ENCODE results near the gene C2CD4A. TPM values are rescaled to one million over a fixed set of nuclear protein-coding genes. Genes with fewer than 3 reads are reported as not detected.

Gene C2CD4A
- total and polyA plus RNA-seq, 2 of the 4 experiments (the other 2 are of a cell fraction) = not detected

- Histone ChIP-seq H4K8ac (ENCODE audit: low read depth in 2 of 2, low read length in 2 of 2) (no peak overlapping the region), H3K27me3 (ENCODE audit: control insufficient read depth, insufficient read depth, low read length) (peaks cover 9% of the 10 kb centered on the region), H3K9me3 (ENCODE audit: control insufficient read depth, insufficient read depth, low read length) (no peaks in the 10 kb centered on the region), H3K27ac (ENCODE audit: insufficient read depth, low read length) (no peak overlapping the region), H3K14ac (replicated peaks; ENCODE audit: low read depth, low read length) (no peak overlapping the region), H3K9me1 (ENCODE audit: insufficient read depth, low read length) (no peaks in the 10 kb centered on the region), H2BK5ac (ENCODE audit: low read depth, low read length, poor library complexity, severe bottlenecking) (no peak overlapping the region), H3K4me3 (ENCODE audit: insufficient read depth, low read depth, low read length) (no peak overlapping the region), H3K4me1 (ENCODE audit: control insufficient read depth, insufficient read depth, low read length) (no peaks in the 10 kb centered on the region), H4K91ac (ENCODE audit: insufficient read depth, low read depth, low read length) (no peak overlapping the region), H3K4ac (ENCODE audit: low read depth, low read length) (no peak overlapping the region), H2AK9ac (replicated peaks; ENCODE audit: low read depth, low read length, poor library complexity) (no peak overlapping the region), H3K4me2 (ENCODE audit: low read depth, low read length) (no peak overlapping the region), H3K36me3 (ENCODE audit: control insufficient read depth, insufficient read depth, low read length) (no peaks in the 10 kb centered on the region), H3K23ac (ENCODE audit: low read depth, low read length) (no peak overlapping the region), H3K9ac (ENCODE audit: low read depth, low read length) (no peak overlapping the region), H2BK120ac (ENCODE audit: low read depth, low read length) (no peak overlapping the region), H2AFZ (replicated peaks; ENCODE audit: low read length, poor library complexity) (no peak overlapping the region), H4K5ac (ENCODE audit: low read depth, low read length) (no peak overlapping the region), H3K56ac (ENCODE audit: extremely low read depth, insufficient read depth, low read length) (no peak overlapping the region), H3K18ac (ENCODE audit: low read depth, low read length) (no peak overlapping the region), H2BK20ac (ENCODE audit: low read depth, low read length) (no peak overlapping the region), H2BK15ac (ENCODE audit: low read depth, low read length) (no peak overlapping the region), H2AK5ac (ENCODE audit: low read depth, low read length) (no peak overlapping the region), H3K79me1 (ENCODE audit: low read depth in 1 of 2, low read length in 2 of 2) (no peaks in the 10 kb centered on the region), H4K20me1 (ENCODE audit: insufficient read depth, low read length) (no peaks in the 10 kb centered on the region)
- no TSS peak for BruUV-seq (replicated peaks)
- in situ Hi-C loops (cut with MboI; ENCODE audit: low sequenced_read_pairs) (no loop called here), dilution Hi-C loops (cut with HindIII; ENCODE audit: low sequenced_read_pairs, unreplicated experiment) (no loop called here), intact Hi-C loops (cut with micrococcal nuclease) (no loop called here)
- CTCF ChIA-PET = interaction anchor here (0.6 to 1.1 kb wide), 4 partner anchors 16 to 225 kb away, joined by 3 to 4 read pairs (median 3); partner anchors contain the start of gene VPS13C
- WGBS, 2 experiments (ENCODE audit: extremely low coverage in 2 of 2, insufficient read length in 1 of 2) = no CpG with 5 or more reads among the region's 9 CpGs
- DNase-seq (peak; percentile 56), ATAC-seq (ENCODE audit: low read depth) (peak; percentile 35; the same call in 1 of the 2 replicates)
- no peak for TF ChIP-seq MAFK (IDR thresholded peaks at IDR 0.05; ENCODE audit: low read depth, low read length)
- TF ChIP-seq MXI1 (IDR thresholded peaks at IDR 0.05; ENCODE audit: borderline replicate concordance, low read depth, low read length) = no peak
- no peak for TF ChIP-seq NFE2L2 (IDR thresholded peaks at IDR 0.05; ENCODE audit: low read depth, low read length)
- TF ChIP-seq CEBPB (IDR thresholded peaks at IDR 0.05; ENCODE audit: low read depth, low read length) = no peak
- no peak for TF ChIP-seq CHD1 (IDR thresholded peaks at IDR 0.05; ENCODE audit: low read depth, low read length)
- TF ChIP-seq MAZ (IDR thresholded peaks at IDR 0.05; ENCODE audit: borderline replicate concordance, low read depth, low read length) = no peak
- POLR2A ChIA-PET (ENCODE audit: unreplicated experiment) = no interaction called here
Observed at GRCh38 chr15:62075595-62076277, 9.0 kb downstream of the C2CD4A start.

Measured in IMR-90 (cell line).